HG03139 (cell line): ENCODE measurements around the gene BBS12.
A peak's percentile ranks its signal among the peaks of the same experiment; 100 is the strongest.

ENCODE experiments used
- ATAC-seq: cut with Tn5 transposase; IDR thresholded peaks from one replicate; pipeline ENCODE4 v1.9.1; 2021; ENCODE audit not compliant: unreplicated experiment

BBS12 gene

GRCh38 chr4:122732329-122733026 is at the start of gene BBS12:
TSS of gene BBS12 (plus strand) at chr4:122732704. CDS start at chr4:122741893, 9,189 bp downstream.
- ATAC-seq: peak; percentile 100

GRCh38 chr4:122686691-122687090 is 45.8 kb upstream of the BBS12 start:
- ATAC-seq: no peak

GRCh38 chr4:122687531-122688061 is 44.9 kb upstream of the BBS12 start:
- no peak for ATAC-seq

- no peak for ATAC-seq
Measured at GRCh38 chr4:122688529-122689140, 43.9 kb upstream of the BBS12 start.

- ATAC-seq: peak; percentile 89
Measured at GRCh38 chr4:122689972-122690371, 42.5 kb upstream of the BBS12 start.

DNA sequence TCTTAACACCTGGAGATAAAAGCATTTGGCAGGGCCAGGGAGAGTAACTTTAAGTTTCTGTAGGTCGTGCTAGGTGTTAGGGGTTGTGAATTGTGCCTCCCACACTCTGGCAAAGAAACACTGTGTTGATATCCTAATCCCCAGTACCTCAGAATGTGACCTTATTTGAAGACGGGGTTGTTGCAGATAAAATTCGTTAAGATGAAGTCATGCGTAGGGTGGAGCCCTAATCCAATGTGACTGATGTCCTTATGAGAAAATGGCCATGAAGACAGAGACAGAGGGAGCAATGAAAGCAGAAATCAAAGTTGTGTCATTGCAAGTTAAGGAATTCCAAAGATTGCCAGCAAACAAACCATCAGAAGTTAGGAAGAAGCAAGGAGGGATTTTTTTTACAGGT is 40.5 kb upstream of the BBS12 start:
- no peak for ATAC-seq

- no peak for ATAC-seq
Measured at GRCh38 chr4:122692641-122693520, 39.6 kb upstream of the BBS12 start.

- ATAC-seq: no peak
Measured at GRCh38 chr4:122695226-122695625, 37.3 kb upstream of the BBS12 start.

GRCh38 chr4:122700178-122700725 is 32.3 kb upstream of the BBS12 start:
- no peak for ATAC-seq

- no peak for ATAC-seq
Measured at GRCh38 chr4:122701061-122701460, 31.4 kb upstream of the BBS12 start.

DNA sequence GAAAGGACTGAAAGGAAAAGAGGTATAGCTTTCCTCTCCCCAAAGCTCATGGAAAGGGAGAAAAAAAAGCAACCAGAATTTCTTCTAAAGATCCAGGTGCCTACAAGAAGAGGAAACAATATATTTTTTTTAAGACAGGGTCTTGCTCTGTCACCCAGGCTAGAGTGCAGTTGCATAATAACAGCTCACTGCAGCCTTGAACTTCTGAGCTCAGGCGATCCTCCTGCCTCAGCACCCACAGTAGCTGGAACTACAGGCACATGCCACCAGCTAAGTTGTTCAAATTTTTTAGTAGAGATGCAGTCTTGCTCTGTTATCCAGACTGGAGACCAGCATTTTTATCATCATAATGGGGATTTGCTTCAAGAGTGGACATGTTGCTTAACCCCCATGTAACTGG is 30.5 kb upstream of the BBS12 start:
- ATAC-seq: no peak

GRCh38 chr4:122702939-122703338 is 29.6 kb upstream of the BBS12 start:
- no peak for ATAC-seq

DNA sequence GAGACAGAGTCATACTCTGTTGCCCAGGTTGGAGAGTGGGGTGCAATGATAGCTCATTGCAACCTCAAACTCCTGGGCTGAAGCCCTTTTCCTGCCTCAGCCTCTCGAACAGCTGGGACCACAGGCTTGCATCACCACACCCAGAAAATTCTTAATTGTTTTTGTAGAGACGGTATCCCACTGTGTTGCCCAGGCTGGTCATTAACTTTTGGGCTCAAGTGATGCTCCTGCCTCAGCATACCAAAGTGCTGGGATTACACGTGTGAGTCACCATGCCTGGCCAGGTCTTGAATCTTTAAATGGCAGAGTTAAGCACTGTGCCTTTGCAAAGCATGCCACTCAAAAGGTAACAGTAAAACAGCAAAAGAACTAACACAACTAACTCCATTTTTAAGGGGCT is 28.6 kb upstream of the BBS12 start:
- no peak for ATAC-seq

DNA sequence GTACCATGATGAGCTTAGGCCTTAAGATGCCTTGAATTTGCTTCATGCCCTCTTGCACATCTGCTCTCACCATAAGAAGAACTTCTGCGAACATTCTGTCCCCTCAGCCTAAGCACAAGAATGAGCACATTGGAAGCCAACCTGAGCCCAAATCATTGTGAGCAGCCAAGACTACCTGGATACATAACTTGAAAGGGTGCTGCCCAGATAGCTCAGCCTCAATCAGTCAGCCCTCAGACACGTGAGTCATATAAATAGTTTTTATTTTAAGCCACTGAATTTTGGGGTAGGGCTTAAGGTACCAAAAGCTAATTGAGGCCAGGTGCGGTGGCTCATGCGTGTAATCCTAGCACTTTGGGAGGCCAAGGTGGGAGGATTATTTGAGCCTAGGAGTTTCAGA is 27.5 kb upstream of the BBS12 start:
- ATAC-seq: no peak

- no peak for ATAC-seq
Measured at GRCh38 chr4:122705547-122706117, 26.9 kb upstream of the BBS12 start.

- no peak for ATAC-seq
Measured at GRCh38 chr4:122706511-122706910, 26.0 kb upstream of the BBS12 start.

- no peak for ATAC-seq
Measured at GRCh38 chr4:122707497-122707896, 25.0 kb upstream of the BBS12 start.

DNA sequence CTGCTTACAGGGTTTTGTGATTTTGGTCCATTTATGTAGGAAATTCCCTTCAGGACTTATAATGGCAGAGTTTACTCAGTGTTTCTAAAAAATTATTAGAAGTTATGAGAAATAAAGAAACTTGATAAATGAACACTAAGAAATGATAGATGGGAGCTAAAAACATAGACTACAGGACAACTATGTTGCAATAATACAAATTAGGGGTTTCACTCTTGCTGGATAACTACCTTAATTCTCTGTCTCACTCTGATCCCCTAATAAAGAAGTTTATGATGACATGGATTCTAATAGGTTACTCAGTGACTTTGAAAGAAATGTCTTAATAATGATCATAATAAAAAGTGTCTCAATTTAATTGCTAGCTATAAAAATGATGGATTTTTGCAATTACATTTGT is 23.3 kb upstream of the BBS12 start:
- ATAC-seq: no peak

- no peak for ATAC-seq
Measured at GRCh38 chr4:122710434-122711308, 21.8 kb upstream of the BBS12 start.

DNA sequence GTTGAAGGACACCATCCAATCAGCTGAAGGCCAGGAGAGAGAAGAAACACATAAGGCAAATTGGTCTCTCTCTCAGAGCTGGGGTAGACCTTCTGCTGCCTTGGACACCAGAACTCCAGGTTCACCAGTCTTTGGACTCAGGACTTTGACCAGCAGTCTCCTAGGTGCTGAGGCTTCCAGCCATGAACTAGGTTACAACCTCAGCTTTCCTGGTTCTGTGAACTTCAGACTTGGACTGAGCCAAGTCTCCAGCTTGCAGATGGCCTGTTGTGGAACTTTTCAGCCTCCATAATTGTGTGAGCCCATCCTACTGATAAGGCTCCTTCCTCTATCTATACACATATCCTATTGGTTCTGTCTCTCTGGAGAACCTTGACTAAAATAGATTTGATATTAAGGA is 20.6 kb upstream of the BBS12 start:
- ATAC-seq: no peak
